GM12891 (cell line): ENCODE data around the gene IRF2BP2.

Experiments
- POLR2A ChIP-seq: IDR thresholded peaks from 2 replicates; pipeline ENCODE4 v1.6.1; 2011; ENCODE audit warnings: low read depth, low read length, control low read depth
- POLR2AphosphoS5 ChIP-seq: IDR thresholded peaks from 2 replicates; pipeline ENCODE4 v1.6.1; 2011; ENCODE audit warnings: low read depth, low read length, control low read depth

- no peak for TF ChIP-seq POLR2A
- no peak for TF ChIP-seq POLR2AphosphoS5
These were observed 54.5 kb downstream of the IRF2BP2 start for GRCh38 chr1:234555390-234556024.
